T-helper 22 cell (primary cell): ENCODE results near the gene ARMC5.
"Not testable (repeated sequence)": the region's sequence is repeated elsewhere in the genome, so short reads cannot be mapped to it uniquely, and the experiment has no call there.

Experiments
- DNase-seq: peaks from one replicate; pipeline ENCODE4 v3.0.0-alpha.2; 2020; ENCODE audit warnings: low read depth

Gene ARMC5

GRCh38 chr16:31499928-31500327, 40.6 kb downstream of the ARMC5 start:
- no peak for DNase-seq

DNA sequence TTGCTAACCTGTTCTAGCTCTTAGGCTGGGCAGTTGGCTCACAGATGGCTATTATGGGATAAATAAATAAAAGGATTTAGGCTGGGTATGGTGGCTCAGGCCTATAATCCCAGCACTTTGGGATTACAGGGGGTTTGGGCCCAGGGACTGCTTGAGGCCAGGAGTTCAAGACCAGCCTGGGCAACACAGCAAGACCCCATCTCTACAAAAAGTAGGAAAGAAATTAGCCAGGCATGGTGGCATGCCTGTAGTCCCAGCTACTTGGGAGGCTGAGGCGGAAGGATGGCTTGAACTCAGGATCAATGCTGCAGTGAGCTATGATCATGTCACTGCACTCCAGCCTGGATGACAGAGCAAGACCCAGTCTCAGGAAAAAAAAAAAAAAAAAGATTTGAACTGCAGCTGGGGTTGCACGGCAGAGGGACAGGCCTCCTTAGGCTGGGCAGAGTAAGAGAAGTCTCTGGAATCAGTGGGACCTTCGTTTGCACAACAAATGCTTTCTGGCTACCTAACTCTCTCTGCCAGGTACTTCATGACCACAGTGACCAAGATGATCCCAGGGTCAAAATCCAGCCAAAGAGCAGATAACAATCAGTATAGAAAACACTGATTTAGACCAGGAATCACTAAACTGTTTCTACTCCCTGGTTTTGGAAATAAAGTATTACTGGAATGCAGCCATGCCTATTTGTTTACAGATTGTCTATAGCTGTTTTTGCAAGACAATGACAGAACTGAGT, 42.1 kb downstream of the ARMC5 start:
- no peak for DNase-seq

- DNase-seq: no peak
Observed at GRCh38 chr16:31501966-31502348, 42.7 kb downstream of the ARMC5 start.

- no peak for DNase-seq
Observed at GRCh38 chr16:31502981-31503380, 43.7 kb downstream of the ARMC5 start.

GRCh38 chr16:31503555-31503954, 44.3 kb downstream of the ARMC5 start:
- not testable (repeated sequence) for DNase-seq

- DNase-seq: no peak
Observed at GRCh38 chr16:31504159-31504558, 44.9 kb downstream of the ARMC5 start.

- no peak for DNase-seq
Observed at GRCh38 chr16:31505483-31505882, 46.2 kb downstream of the ARMC5 start.

DNA sequence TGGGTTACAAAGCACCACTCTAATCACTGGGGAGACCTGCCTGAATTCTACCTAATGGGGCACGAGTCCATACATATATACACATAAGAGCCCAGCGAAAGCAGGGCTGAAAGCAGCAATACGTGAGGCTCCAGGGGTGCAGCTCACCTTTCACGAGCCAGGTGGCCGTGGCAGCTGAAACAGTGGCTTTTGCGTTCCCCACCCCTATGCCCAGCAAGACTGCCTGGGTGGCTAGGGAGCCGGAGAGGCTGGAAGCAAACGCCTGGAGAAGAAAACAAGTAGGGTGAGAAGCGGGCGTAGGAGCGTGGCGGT, 48.3 kb downstream of the ARMC5 start:
- DNase-seq: no peak

DNA sequence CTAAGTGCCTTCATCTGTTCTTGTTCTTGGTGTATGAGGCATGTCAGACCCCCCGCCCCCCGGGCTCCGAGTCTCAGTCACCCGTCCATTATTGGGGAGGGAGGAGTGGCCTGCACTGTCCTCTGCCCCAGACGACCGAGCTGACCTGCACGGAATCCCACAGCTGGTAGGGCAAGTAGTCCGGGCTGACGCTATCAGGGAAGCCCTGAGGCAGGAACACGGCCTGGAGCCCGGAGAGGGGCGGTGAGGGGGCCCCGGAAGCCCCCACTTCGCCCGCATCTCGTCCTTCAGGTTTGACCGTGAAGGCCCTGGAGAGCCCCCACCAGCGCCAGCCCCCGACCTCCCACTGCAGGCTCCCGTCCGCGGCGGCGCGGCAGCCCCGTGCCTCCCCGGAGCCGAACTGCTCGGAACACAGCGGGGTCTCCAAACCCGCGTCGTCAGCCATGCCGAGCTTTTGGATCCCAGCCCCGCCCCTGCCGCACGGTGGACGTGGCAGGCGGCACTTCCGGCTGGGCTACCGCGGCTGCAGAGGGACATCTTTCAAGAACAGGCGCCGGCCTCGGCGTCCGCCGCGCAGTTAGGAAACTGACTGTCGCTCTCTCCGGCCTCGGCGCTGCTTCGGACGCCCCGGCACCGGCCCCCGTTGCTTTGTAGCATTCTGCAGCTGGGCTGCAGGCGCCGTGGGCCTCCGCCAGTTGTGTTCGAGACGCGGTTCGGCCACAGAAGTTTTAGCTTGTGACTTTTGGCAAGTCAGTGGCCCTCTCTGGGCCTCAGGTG, 48.8 kb downstream of the ARMC5 start, which contains the start of gene RUSF1:
Gene RUSF1, minus strand, starts transcription at position 463 of the 777 bp plus-strand sequence. Its CDS starts 18 bp downstream, at position 445.
- DNase-seq: peak; percentile 64

GRCh38 chr16:31508706-31509195, 49.5 kb downstream of the ARMC5 start:
- DNase-seq: no peak

DNA sequence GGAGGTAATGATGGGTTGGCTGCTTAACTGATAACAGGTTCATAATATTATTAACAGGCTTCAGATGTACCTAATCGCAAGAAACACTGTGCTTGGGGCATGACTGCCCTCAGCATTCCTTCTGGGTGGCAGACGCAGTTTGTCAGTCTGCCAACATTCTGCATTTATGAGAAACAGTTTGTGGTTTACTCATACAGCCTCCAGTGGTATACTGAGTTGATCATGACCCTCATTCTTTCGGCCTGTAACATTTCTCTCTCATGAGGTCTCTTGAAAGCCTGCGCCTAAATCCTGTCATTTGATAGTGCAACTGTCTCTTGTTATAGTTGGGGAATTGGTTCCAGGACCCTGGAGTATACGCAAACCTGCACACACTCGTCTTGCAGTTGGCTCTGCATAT, 53.8 kb downstream of the ARMC5 start:
- no peak for DNase-seq

- DNase-seq: no peak
Observed at GRCh38 chr16:31513884-31514283, 54.6 kb downstream of the ARMC5 start.
